GM23338 (cell line): ENCODE results near the gene GPR108. TPM values are rescaled to one million over a fixed set of nuclear protein-coding genes. Genes with fewer than 3 reads are reported as not detected.

ENCODE experiments used
- ATAC-seq: fragments of 200-7000 bp; cut with Tn5 transposase; 3 replicates; pipeline ENCODE4 v1.9.1; 2020
- DNase-seq: peaks from one replicate; pipeline ENCODE4 v3.0.0-alpha.2; 2015; ENCODE audit warnings: low spot score
- H2AFZ ChIP-seq: fragments of 200-600 bp; sonication (generic); 2 replicates; pipeline ENCODE4 v1.8.0; 2016; ENCODE audit warnings: antibody characterized with exemption, mild to moderate bottlenecking, moderate library complexity
- H3F3A ChIP-seq: fragments of 200-600 bp; sonication (generic); replicated peaks from 2 replicates; pipeline ENCODE4 v1.8.0; 2017; ENCODE audit warnings: antibody characterized with exemption, mixed run types, low read depth
- H3K27ac ChIP-seq: fragments of 200-600 bp; sonication (generic); 2 replicates; pipeline ENCODE4 v1.6.1; 2016; ENCODE audit warnings: low read depth
- H3K27me3 ChIP-seq: fragments of 200-600 bp; sonication (generic); 2 replicates; pipeline ENCODE4 v1.8.0; 2016; ENCODE audit warnings: mild to moderate bottlenecking, mixed run types, moderate library complexity; ENCODE audit not compliant: insufficient read depth
- H3K36me3 ChIP-seq: fragments of 200-600 bp; sonication (generic); 2 replicates; pipeline ENCODE4 v1.8.0; 2016; ENCODE audit warnings: mild to moderate bottlenecking; ENCODE audit not compliant: insufficient read depth
- H3K4me1 ChIP-seq: fragments of 200-600 bp; sonication (generic); 2 replicates; pipeline ENCODE4 v1.8.0; 2016; ENCODE audit warnings: mild to moderate bottlenecking, moderate library complexity; ENCODE audit not compliant: insufficient read depth
- H3K4me2 ChIP-seq: fragments of 200-600 bp; sonication (generic); 2 replicates; pipeline ENCODE4 v1.7.1; 2017; ENCODE audit warnings: mixed run types
- H3K4me3 ChIP-seq: fragments of 200-600 bp; sonication (generic); 2 replicates; pipeline ENCODE4 v1.6.1; 2016; ENCODE audit warnings: mixed run types
- H3K79me2 ChIP-seq: fragments of 200-600 bp; sonication (generic); replicated peaks from 2 replicates; pipeline ENCODE4 v1.8.0; 2017; ENCODE audit warnings: mild to moderate bottlenecking; ENCODE audit not compliant: insufficient read depth
- H3K9me2 ChIP-seq: fragments of 200-600 bp; sonication (generic); 2 replicates; pipeline ENCODE4 v1.8.0; 2017; ENCODE audit not compliant: insufficient read depth
- H4K20me1 ChIP-seq: fragments of 200-600 bp; sonication (generic); replicated peaks from 2 replicates; pipeline ENCODE4 v1.8.0; 2017; ENCODE audit warnings: mild to moderate bottlenecking; ENCODE audit not compliant: insufficient read depth
- H3K27ac Mint-ChIP-seq: 2 replicates; pipeline ENCODE4 v1.8.0; 2020; ENCODE audit warnings: inconsistent platforms, mild to moderate bottlenecking, moderate library complexity, mixed read lengths
- H3K27me3 Mint-ChIP-seq: 3 replicates; pipeline ENCODE4 v1.8.0; 2022; ENCODE audit warnings: low read depth, mild to moderate bottlenecking, moderate library complexity, mixed read lengths, inconsistent platforms; ENCODE audit not compliant: insufficient read depth, poor library complexity
- H3K36me3 Mint-ChIP-seq: 3 replicates; pipeline ENCODE4 v1.8.0; 2021; ENCODE audit warnings: low read depth, mild to moderate bottlenecking, inconsistent platforms, moderate library complexity, mixed read lengths
- H3K4me1 Mint-ChIP-seq: 3 replicates; pipeline ENCODE4 v1.8.0; 2020; ENCODE audit warnings: mild to moderate bottlenecking, inconsistent platforms, mixed read lengths
- H3K4me3 Mint-ChIP-seq: 3 replicates; pipeline ENCODE4 v1.8.0; 2021; ENCODE audit warnings: moderate library complexity, mild to moderate bottlenecking, inconsistent platforms, mixed read lengths
- H3K9me3 Mint-ChIP-seq: 3 replicates; pipeline ENCODE4 v1.8.0; 2020; ENCODE audit warnings: moderate library complexity, mild to moderate bottlenecking, inconsistent platforms, mixed read lengths
- CREB1 ChIP-seq: fragments of 250-450 bp; sonication (Bioruptor Pico); IDR thresholded peaks from 2 replicates; pipeline ENCODE4 v1.5.0; 2020; ENCODE audit warnings: low read depth, mild to moderate bottlenecking, moderate library complexity
- EZH2 ChIP-seq: fragments of 200-600 bp; sonication (generic); IDR thresholded peaks from one replicate; pipeline ENCODE4 v1.8.0; 2017; ENCODE audit warnings: antibody characterized with exemption, mild to moderate bottlenecking, low read depth; ENCODE audit not compliant: unreplicated experiment
- EZH2phosphoT487 ChIP-seq: fragments of 200-600 bp; sonication (generic); IDR thresholded peaks from one replicate; pipeline ENCODE4 v1.8.1; 2018; ENCODE audit warnings: antibody characterized with exemption; ENCODE audit not compliant: unreplicated experiment
- JUNB ChIP-seq: IDR thresholded peaks from one replicate; pipeline ENCODE4 v1.6.1; 2016; ENCODE audit warnings: antibody characterized with exemption; ENCODE audit not compliant: unreplicated experiment
- NANOG ChIP-seq: IDR thresholded peaks from 2 replicates; pipeline ENCODE4 v1.6.1; 2016; ENCODE audit warnings: antibody characterized with exemption, borderline replicate concordance
- POLR2AphosphoS5 ChIP-seq: IDR thresholded peaks from 2 replicates; pipeline ENCODE4 v1.6.1; 2016; ENCODE audit warnings: antibody characterized with exemption, low read depth
- STAT1 ChIP-seq: IDR thresholded peaks from one replicate; pipeline ENCODE4 v1.6.1; 2016; ENCODE audit warnings: antibody characterized with exemption; ENCODE audit not compliant: unreplicated experiment
- ZNF114 ChIP-seq: fragments of 250-450 bp; sonication (Bioruptor Pico); IDR thresholded peaks from 2 replicates; pipeline ENCODE4 v1.5.0; 2020; ENCODE audit warnings: mild to moderate bottlenecking, moderate library complexity
- ZNF331 ChIP-seq: fragments of 250-450 bp; sonication (Bioruptor Pico); IDR thresholded peaks from 2 replicates; pipeline ENCODE4 v1.5.0; 2020; ENCODE audit warnings: low read depth, mild to moderate bottlenecking, moderate library complexity
- polyA plus RNA-seq: library from polyadenylated mRNA; unstranded; fragments of >200 nt; fragmentation: Nextera tagmentation; extraction: Ambion mirVana; gene quantifications from 2 replicates; pipeline ENCODE4 v1.2.1, GENCODE V29; 2016
- total RNA-seq: library from RNA; depleted of rRNA; stranded (reverse); fragments of >200 nt; shearing (Covaris generic); gene quantifications from 2 replicates; pipeline ENCODE4 v1.2.3, GENCODE V29; 2014
- TF ChIP-seq, protein P1 (sequence below): IDR thresholded peaks from one replicate; pipeline ENCODE4 v1.6.1; 2018; ENCODE audit warnings: antibody characterized with exemption; ENCODE audit not compliant: unreplicated experiment
- TF ChIP-seq, protein P2 (sequence below): fragments of 250-450 bp; sonication (Bioruptor Pico); IDR thresholded peaks from 2 replicates; pipeline ENCODE4 v1.5.0; 2020; ENCODE audit warnings: mild to moderate bottlenecking, moderate library complexity
- TF ChIP-seq, protein P3 (sequence below): IDR thresholded peaks from 2 replicates; pipeline ENCODE4 v1.6.1; 2016; ENCODE audit warnings: antibody characterized with exemption

GPR108 gene
- total and polyA plus RNA-seq, 2 experiments from 2014 or later: 44.8 to 57.9 TPM

GRCh38 chr19:6720369-6721137 lies 16.8 kb downstream of the GPR108 start, which contains the start of gene C3:
Gene C3 (minus strand): TSS chr19:6720650. CDS start chr19:6720589, 61 bp downstream.
- H3K27ac Mint-ChIP-seq: no peak within 1 kb of the TSS
- no peaks in the 10 kb centered on the region for H3K79me2 ChIP-seq
- no peak for TF ChIP-seq POLR2AphosphoS5
- no peak for TF ChIP-seq ZNF331
- TF ChIP-seq CREB1: no peak
- TF ChIP-seq ZNF114 (CRISPR knock-in tag): no peak
- TF ChIP-seq EZH2: no peak
- TF ChIP-seq, protein P1, sequence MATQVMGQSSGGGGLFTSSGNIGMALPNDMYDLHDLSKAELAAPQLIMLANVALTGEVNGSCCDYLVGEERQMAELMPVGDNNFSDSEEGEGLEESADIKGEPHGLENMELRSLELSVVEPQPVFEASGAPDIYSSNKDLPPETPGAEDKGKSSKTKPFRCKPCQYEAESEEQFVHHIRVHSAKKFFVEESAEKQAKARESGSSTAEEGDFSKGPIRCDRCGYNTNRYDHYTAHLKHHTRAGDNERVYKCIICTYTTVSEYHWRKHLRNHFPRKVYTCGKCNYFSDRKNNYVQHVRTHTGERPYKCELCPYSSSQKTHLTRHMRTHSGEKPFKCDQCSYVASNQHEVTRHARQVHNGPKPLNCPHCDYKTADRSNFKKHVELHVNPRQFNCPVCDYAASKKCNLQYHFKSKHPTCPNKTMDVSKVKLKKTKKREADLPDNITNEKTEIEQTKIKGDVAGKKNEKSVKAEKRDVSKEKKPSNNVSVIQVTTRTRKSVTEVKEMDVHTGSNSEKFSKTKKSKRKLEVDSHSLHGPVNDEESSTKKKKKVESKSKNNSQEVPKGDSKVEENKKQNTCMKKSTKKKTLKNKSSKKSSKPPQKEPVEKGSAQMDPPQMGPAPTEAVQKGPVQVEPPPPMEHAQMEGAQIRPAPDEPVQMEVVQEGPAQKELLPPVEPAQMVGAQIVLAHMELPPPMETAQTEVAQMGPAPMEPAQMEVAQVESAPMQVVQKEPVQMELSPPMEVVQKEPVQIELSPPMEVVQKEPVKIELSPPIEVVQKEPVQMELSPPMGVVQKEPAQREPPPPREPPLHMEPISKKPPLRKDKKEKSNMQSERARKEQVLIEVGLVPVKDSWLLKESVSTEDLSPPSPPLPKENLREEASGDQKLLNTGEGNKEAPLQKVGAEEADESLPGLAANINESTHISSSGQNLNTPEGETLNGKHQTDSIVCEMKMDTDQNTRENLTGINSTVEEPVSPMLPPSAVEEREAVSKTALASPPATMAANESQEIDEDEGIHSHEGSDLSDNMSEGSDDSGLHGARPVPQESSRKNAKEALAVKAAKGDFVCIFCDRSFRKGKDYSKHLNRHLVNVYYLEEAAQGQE: no peak
- no peak for TF ChIP-seq NANOG
- TF ChIP-seq EZH2phosphoT487: no peak
- TF ChIP-seq STAT1: no peak
- TF ChIP-seq JUNB: no peak
- TF ChIP-seq, protein P2, sequence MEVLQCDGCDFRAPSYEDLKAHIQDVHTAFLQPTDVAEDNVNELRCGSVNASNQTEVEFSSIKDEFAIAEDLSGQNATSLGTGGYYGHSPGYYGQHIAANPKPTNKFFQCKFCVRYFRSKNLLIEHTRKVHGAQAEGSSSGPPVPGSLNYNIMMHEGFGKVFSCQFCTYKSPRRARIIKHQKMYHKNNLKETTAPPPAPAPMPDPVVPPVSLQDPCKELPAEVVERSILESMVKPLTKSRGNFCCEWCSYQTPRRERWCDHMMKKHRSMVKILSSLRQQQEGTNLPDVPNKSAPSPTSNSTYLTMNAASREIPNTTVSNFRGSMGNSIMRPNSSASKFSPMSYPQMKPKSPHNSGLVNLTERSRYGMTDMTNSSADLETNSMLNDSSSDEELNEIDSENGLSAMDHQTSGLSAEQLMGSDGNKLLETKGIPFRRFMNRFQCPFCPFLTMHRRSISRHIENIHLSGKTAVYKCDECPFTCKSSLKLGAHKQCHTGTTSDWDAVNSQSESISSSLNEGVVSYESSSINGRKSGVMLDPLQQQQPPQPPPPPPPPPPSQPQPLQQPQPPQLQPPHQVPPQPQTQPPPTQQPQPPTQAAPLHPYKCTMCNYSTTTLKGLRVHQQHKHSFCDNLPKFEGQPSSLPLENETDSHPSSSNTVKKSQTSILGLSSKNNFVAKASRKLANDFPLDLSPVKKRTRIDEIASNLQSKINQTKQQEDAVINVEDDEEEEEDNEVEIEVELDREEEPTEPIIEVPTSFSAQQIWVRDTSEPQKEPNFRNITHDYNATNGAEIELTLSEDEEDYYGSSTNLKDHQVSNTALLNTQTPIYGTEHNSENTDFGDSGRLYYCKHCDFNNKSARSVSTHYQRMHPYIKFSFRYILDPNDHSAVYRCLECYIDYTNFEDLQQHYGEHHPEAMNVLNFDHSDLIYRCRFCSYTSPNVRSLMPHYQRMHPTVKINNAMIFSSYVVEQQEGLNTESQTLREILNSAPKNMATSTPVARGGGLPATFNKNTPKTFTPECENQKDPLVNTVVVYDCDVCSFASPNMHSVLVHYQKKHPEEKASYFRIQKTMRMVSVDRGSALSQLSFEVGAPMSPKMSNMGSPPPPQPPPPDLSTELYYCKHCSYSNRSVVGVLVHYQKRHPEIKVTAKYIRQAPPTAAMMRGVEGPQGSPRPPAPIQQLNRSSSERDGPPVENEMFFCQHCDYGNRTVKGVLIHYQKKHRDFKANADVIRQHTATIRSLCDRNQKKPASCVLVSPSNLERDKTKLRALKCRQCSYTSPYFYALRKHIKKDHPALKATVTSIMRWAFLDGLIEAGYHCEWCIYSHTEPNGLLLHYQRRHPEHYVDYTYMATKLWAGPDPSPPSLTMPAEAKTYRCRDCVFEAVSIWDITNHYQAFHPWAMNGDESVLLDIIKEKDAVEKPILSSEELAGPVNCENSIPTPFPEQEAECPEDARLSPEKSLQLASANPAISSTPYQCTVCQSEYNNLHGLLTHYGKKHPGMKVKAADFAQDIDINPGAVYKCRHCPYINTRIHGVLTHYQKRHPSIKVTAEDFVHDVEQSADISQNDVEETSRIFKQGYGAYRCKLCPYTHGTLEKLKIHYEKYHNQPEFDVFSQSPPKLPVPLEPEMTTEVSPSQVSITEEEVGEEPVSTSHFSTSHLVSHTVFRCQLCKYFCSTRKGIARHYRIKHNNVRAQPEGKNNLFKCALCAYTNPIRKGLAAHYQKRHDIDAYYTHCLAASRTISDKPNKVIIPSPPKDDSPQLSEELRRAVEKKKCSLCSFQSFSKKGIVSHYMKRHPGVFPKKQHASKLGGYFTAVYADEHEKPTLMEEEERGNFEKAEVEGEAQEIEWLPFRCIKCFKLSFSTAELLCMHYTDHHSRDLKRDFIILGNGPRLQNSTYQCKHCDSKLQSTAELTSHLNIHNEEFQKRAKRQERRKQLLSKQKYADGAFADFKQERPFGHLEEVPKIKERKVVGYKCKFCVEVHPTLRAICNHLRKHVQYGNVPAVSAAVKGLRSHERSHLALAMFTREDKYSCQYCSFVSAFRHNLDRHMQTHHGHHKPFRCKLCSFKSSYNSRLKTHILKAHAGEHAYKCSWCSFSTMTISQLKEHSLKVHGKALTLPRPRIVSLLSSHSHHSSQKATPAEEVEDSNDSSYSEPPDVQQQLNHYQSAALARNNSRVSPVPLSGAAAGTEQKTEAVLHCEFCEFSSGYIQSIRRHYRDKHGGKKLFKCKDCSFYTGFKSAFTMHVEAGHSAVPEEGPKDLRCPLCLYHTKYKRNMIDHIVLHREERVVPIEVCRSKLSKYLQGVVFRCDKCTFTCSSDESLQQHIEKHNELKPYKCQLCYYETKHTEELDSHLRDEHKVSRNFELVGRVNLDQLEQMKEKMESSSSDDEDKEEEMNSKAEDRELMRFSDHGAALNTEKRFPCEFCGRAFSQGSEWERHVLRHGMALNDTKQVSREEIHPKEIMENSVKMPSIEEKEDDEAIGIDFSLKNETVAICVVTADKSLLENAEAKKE: no peak
- TF ChIP-seq, protein P3, sequence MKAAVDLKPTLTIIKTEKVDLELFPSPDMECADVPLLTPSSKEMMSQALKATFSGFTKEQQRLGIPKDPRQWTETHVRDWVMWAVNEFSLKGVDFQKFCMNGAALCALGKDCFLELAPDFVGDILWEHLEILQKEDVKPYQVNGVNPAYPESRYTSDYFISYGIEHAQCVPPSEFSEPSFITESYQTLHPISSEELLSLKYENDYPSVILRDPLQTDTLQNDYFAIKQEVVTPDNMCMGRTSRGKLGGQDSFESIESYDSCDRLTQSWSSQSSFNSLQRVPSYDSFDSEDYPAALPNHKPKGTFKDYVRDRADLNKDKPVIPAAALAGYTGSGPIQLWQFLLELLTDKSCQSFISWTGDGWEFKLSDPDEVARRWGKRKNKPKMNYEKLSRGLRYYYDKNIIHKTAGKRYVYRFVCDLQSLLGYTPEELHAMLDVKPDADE: no peak
- H3K36me3 ChIP-seq: no peaks in the 10 kb centered on the region
- H3K27me3 ChIP-seq: no peaks in the 10 kb centered on the region
- peaks cover 24% of the 10 kb centered on the region for H3K36me3 Mint-ChIP-seq
- H3K4me1 Mint-ChIP-seq: peaks cover 6% of the 10 kb centered on the region
- H3K4me3 Mint-ChIP-seq: no peak within 1 kb of the TSS
- no peak within 1 kb of the TSS for H2AFZ ChIP-seq
- H3K27me3 Mint-ChIP-seq: peaks cover 17% of the 10 kb centered on the region
- H3K4me1 ChIP-seq: peaks cover 12% of the 10 kb centered on the region
- H4K20me1 ChIP-seq: no peaks in the 10 kb centered on the region
- ATAC-seq (no peak), DNase-seq (no peak)
- H3K9me2 ChIP-seq: no peaks in the 10 kb centered on the region
- no peak within 1 kb of the TSS for H3K4me3 ChIP-seq
- no peak within 1 kb of the TSS for H3K27ac ChIP-seq
- peaks cover 50% of the 10 kb centered on the region for H3K9me3 Mint-ChIP-seq
- H3F3A ChIP-seq: peaks cover 8% of the 10 kb centered on the region
- no peak within 1 kb of the TSS for H3K4me2 ChIP-seq
